Adrenal gland (tissue), 12 donors: ENCODE data around the gene SLC15A1. TPM values are rescaled to one million over a fixed set of nuclear protein-coding genes. Genes with fewer than 3 reads are reported as not detected.

Experiments used
- DNase-seq, 7 donors: peaks; one replicate each; pipeline ENCODE4 v3.0.0-alpha.2; 2019 to 2020
- H3K27ac ChIP-seq, 5 donors: fragments of 200-600 bp; sonication (generic) in 4 of 5; 1 replicate in 3 of 5; 2 replicates in 2 of 5; pipeline versions ENCODE4 v1.5.1 to v1.8.0; 2016 to 2020; ENCODE audit warnings: mild to moderate bottlenecking in 1 of 5
- H3K27me3 ChIP-seq: fragments of 200-600 bp; 2 replicates; pipeline ENCODE4 v1.8.0; 2021
- H3K36me3 ChIP-seq, 2 donors: fragments of 200-600 bp; replicated peaks in 1 of 2; 1 replicate in 1 of 2; 2 replicates in 1 of 2; pipeline versions ENCODE4 v1.5.1 to v1.8.0; 2018 to 2022
- H3K4me1 ChIP-seq, 2 donors: fragments of 200-600 bp; replicated peaks in 1 of 2; 1 replicate in 1 of 2; 2 replicates in 1 of 2; pipeline versions ENCODE4 v1.5.1 to v1.8.0; 2018 to 2021
- H3K4me3 ChIP-seq, 4 donors: fragments of 200-600 bp; sonication (generic) in 3 of 4; one replicate each; pipeline ENCODE4 v1.5.1; 2016 to 2018
- H3K9me3 ChIP-seq, 3 donors: fragments of 200-600 bp; sonication (generic) in 1 of 3; replicated peaks in 1 of 3; 1 replicate in 2 of 3; 2 replicates in 1 of 3; pipeline versions ENCODE4 v1.5.1 to v1.8.0; 2016 to 2021
- POLR2A ChIP-seq, 2 donors: fragments of 450-650 bp; IDR thresholded peaks; one replicate each; pipeline ENCODE4 v1.6.1; 2017; ENCODE audit warnings: antibody characterized with exemption in 2 of 2, mild to moderate bottlenecking in 2 of 2, moderate library complexity in 1 of 2
- WGBS, 4 donors: extraction: QIAGEN DNeasy Blood & Tissue Kit in 2 of 4; methylation state at CpG; one replicate each; pipeline versions ENCODE4 v1.1.5 to v1.1.7; 2013 to 2017; 5-methylcytosine and 5-hydroxymethylcytosine counted together
- intact Hi-C, 2 donors: fragments of 100-400 bp; cut with DNase I; formaldehyde crosslinking; loops; one replicate each; pipeline versions ENCODE4 v1.14.1 to v1.15.0; 2022 to 2023
- polyA plus RNA-seq, 3 donors: library from polyadenylated mRNA; stranded (reverse); fragments of 200-250 nt in 2 of 3; fragments of 350-450 nt in 1 of 3; fragmentation: Illumina TruSeq in 1 of 3; extraction: RNeasy Lipid Tissue Mini Kit (QIAGEN cat#74804) in 1 of 3; gene quantifications; one replicate each; pipeline ENCODE4 v1.2.3, GENCODE V29; 2013 to 2014
- total RNA-seq, 9 donors: library from RNA; depleted of rRNA in 4 of 9; stranded (reverse); fragments of >200 nt in 4 of 9; fragments of 120-200 nt in 1 of 9; fragmentation: NEBNext Ultra II Directional in 1 of 9; extraction: Animal tissue kit (Norgen Biotek cat#: 25700) in 1 of 9; gene quantifications; one replicate each; pipeline versions ENCODE4 v1.1.0 to v1.2.4, GENCODE V29; 2013 to 2023
- TF ChIP-seq, protein P1 (sequence below), 6 experiments: fragments of 450-650 bp in 4 of 6; fragments of 200-600 bp in 2 of 6; sonication (generic) in 1 of 6; IDR thresholded peaks; 1 replicate in 5 of 6; 2 replicates in 1 of 6; pipeline versions ENCODE4 v1.5.1 to v1.8.0; 2016 to 2021; ENCODE audit warnings: antibody characterized with exemption in 6 of 6, mild to moderate bottlenecking in 2 of 6, moderate library complexity in 1 of 6
- donor health status: healthy with polysubstance abuse.
- donor health status: Bipolar disorder and iron deficiency.
- donor health status: DM: yes; HTN: yes; CAD: no.
- donor health status: DM: no; HTN: no; CAD: no.
- donor health status: DM: no; HTN: no; CAD: no.
- donor health status: DM: yes; HTN: yes; CAD: no.

SLC15A1 gene
- total and polyA plus RNA-seq, 12 donors, result 0.06 to 0.17 (median 0.07) TPM; not detected in 8

DNA sequence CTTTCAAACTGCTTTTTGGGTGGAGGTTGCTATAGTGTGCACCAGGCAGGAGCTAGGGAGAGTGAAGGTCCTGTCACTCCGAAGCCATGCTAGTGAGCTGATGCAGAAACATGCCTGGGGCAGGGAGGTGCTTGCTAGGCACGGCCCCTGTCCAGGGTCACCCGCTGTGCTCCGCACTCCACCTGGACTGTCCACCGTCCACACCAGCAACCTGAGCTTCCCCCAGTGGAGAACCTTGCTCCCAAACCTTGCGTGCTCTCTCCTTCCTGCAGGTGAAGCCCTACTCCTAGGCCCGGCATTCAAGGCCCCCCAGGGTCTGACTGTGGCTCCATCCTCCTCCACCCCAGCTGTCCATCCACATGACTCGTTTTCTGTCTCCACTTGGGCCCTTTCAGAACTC is 12.3 kb downstream of the SLC15A1 start:
- intact Hi-C loops, result no loop called here
- DNase-seq, result no peak
- Histone ChIP-seq H3K27ac (no peak overlapping the region), H3K4me3 (no peak overlapping the region), H3K36me3 (no peaks in the 10 kb centered on the region), H3K27me3 (no peaks in the 10 kb centered on the region), H3K4me1 (no peaks in the 10 kb centered on the region), H3K9me3 (no peaks in the 10 kb centered on the region)
- 86 to 95% (median 91%) methylated on average over 7 to 8 of the region's 8 CpGs for WGBS, 4 donors
- TF ChIP-seq POLR2A (IDR thresholded peaks at IDR 0.05), result no peak
- TF ChIP-seq, protein P1, sequence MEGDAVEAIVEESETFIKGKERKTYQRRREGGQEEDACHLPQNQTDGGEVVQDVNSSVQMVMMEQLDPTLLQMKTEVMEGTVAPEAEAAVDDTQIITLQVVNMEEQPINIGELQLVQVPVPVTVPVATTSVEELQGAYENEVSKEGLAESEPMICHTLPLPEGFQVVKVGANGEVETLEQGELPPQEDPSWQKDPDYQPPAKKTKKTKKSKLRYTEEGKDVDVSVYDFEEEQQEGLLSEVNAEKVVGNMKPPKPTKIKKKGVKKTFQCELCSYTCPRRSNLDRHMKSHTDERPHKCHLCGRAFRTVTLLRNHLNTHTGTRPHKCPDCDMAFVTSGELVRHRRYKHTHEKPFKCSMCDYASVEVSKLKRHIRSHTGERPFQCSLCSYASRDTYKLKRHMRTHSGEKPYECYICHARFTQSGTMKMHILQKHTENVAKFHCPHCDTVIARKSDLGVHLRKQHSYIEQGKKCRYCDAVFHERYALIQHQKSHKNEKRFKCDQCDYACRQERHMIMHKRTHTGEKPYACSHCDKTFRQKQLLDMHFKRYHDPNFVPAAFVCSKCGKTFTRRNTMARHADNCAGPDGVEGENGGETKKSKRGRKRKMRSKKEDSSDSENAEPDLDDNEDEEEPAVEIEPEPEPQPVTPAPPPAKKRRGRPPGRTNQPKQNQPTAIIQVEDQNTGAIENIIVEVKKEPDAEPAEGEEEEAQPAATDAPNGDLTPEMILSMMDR (IDR thresholded peaks at IDR 0.05), result no peak

DNA sequence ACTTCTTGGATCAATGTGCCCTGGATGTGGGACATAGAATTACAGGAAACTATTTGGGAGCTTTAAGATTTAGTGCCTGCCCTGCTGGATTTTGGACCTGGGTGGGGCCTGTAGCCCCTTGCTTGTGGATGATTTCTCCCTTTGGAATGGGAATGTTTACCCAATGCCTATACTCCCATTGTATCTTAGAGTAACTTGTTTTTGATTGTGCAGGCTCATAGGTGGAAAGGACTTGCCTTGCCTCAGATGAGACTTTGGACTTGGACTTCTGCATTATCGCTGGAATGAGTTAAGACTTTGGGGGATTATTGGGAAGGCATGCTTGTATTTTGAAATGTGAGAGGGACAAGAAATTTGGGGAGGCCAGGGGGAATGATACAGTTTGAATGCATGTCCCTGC is 13.5 kb downstream of the SLC15A1 start:
- intact Hi-C loops, result no loop called here
- TF ChIP-seq, protein P1 (IDR thresholded peaks at IDR 0.05), result no peak
- TF ChIP-seq POLR2A (IDR thresholded peaks at IDR 0.05), result no peak
- no peaks in the 10 kb centered on the region for H3K27me3 ChIP-seq
- 88 to 100% (median 94%) methylated on average over 1 of the region's 1 CpG for WGBS, 4 donors
- H3K27ac ChIP-seq, result no peak overlapping the region
- no peak for DNase-seq
- no peaks in the 10 kb centered on the region for H3K4me1 ChIP-seq
- no peaks in the 10 kb centered on the region for H3K36me3 ChIP-seq
- no peaks in the 10 kb centered on the region for H3K9me3 ChIP-seq
- no peak overlapping the region for H3K4me3 ChIP-seq

DNA sequence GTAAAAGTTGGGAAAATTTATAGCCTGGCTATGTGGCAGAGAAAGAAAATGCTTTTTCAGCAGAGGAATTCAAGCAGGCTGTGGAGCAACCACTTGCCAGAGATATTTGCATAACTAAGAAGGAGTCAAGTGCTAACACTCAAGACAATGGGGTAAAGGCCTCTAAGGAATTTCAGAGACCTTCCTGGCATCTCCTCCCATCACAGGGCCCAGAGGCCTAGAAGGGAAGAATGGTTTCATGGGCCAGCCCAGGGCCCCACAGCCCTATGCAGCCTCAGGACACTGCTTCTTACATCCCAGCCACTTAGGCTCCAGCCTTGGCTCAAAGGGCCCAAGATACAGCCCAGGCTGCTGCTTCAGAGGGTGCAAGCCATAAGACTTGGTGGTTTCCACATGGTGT is 14.3 kb downstream of the SLC15A1 start:
- DNase-seq, result no peak
- intact Hi-C loops, result no loop called here

DNA sequence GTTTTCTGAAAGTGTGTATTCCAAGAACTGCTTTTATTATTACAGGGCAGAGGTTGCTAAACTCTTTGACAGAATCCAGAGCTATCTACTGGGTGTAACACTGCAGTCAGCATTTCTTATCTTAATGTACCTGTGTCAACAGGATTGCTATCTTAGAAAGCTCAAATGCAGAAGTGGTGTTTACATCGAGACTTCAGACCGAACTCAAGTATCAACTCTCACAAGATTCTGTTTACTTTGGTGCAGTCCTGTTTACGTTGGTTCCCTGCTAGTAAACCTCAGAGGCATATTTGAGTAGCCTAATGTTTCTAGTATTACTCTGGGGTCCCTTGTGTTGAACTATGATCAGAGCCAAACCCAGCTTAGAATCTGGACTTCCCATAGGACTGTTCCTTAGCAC is 20.5 kb downstream of the SLC15A1 start:
- Histone ChIP-seq H3K4me1 (no peaks in the 10 kb centered on the region), H3K27me3 (no peaks in the 10 kb centered on the region), H3K9me3 (no peaks in the 10 kb centered on the region), H3K36me3 (no peaks in the 10 kb centered on the region), H3K4me3 (no peak overlapping the region), H3K27ac (no peak overlapping the region)
- intact Hi-C loops, result no loop called here
- TF ChIP-seq, protein P1 (IDR thresholded peaks at IDR 0.05), result no peak
- no peak for TF ChIP-seq POLR2A (IDR thresholded peaks at IDR 0.05)
- DNase-seq, result no peak
- 76 to 82% (median 79%) methylated on average over 3 of the region's 3 CpGs for WGBS, 4 donors

More for the DNA sequence above, 14.3 kb downstream of the SLC15A1 start:
- Histone ChIP-seq H3K27ac (no peak overlapping the region), H3K27me3 (no peaks in the 10 kb centered on the region), H3K4me1 (no peaks in the 10 kb centered on the region), H3K36me3 (no peaks in the 10 kb centered on the region), H3K9me3 (no peaks in the 10 kb centered on the region), H3K4me3 (no peak overlapping the region)
- TF ChIP-seq, protein P1 (IDR thresholded peaks at IDR 0.05), result no peak
- TF ChIP-seq POLR2A (IDR thresholded peaks at IDR 0.05), result no peak
